HG03159 (cell line): ENCODE data around the gene ELOVL5.

Source experiments
- ATAC-seq: cut with Tn5 transposase; IDR thresholded peaks from one replicate; pipeline ENCODE4 v1.9.1; 2021; ENCODE audit warnings: mild to moderate bottlenecking, moderate library complexity; ENCODE audit not compliant: unreplicated experiment

Gene ELOVL5

GRCh38 chr6:53244958-53245357 lies 103.8 kb downstream of the ELOVL5 start:
- peak; percentile 74 for ATAC-seq

DNA sequence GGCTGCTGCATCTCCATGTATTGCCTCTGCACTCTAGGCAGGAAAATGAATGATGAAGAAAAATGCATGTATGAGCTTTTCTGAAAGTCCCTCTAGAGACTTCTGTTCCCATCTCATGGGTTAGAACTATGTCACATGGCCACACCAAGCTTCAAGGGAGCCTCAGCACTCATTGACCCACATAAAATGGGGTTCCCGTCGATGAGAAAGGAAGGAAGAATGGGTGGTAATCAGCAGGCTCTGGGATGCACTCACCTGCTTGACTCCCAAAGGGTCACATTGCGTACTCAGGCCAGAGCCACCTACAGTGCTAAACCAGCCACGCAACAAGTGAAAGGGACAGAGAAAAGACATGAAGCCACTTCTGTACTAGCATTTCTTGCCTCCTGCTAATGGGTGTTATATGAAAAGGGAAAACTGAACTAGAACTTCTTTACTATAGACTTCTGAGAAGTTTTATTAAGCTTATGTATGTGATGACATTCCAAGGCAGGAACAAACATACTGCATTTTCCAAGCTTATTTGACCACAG lies 104.3 kb downstream of the ELOVL5 start:
- no peak for ATAC-seq

- no peak for ATAC-seq
Measured at GRCh38 chr6:53241938-53242337, 106.8 kb downstream of the ELOVL5 start.

DNA sequence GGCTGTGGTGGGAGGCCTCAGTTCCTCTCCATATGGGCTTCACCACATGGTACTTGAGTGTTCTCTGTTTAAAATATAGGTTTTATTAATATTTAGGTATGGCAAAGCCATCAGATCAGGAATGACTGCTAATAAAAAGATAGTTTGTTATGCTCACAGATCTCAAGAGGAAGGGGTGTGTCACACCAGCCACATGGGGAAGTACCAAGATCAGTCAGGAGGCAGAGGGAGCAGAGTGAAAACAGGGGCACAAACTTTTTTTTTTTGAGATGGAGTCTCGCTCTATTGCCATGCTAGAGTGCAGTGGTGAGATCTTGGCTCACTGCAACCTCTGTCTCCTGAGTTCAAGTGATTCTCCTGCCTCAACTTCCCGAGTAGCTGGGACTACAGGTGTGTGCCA lies 108.0 kb downstream of the ELOVL5 start:
- no peak for ATAC-seq

- ATAC-seq, result no peak
Measured at GRCh38 chr6:53240139-53240538, 108.6 kb downstream of the ELOVL5 start.

DNA sequence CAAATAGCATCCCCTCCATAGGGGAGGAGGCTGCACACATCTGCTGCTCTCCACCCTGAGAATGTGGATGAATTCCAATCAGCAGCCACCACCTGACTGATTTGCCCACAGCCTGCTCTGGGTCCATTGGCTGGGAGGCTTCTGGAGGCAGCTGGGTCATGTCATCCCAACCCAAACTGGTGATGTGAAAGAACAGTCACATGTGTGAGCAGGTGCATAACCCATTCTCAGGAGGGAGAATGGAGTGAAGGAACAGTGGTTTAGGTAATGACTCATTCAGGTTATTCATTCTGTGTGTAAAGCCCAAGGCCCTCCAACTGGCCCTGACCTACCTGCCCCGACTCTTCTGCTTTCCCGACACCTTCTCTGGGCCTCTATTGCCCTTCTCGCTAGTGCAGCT lies 109.2 kb downstream of the ELOVL5 start:
- ATAC-seq, result peak; percentile 57

DNA sequence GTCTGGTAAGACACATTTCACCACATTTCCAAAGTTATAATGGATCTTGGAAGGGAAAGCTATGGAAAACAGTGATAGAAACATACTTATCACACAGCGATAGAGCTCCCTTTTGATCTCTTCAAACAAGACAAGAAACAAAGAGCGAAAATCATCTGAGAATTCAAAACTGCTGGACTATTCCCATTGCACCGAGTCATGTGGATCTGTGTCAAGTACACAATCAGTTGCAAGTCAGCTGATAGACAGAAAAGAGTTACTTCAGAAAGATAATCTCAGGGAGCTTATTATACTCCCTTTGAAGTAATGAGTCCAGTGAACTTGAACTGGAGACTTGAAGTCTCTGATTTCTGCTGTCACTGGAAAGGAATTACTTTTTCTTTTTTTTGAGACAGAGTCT lies 110.4 kb downstream of the ELOVL5 start:
- no peak for ATAC-seq

- ATAC-seq, result no peak
Measured at GRCh38 chr6:53236241-53236640, 112.5 kb downstream of the ELOVL5 start.

DNA sequence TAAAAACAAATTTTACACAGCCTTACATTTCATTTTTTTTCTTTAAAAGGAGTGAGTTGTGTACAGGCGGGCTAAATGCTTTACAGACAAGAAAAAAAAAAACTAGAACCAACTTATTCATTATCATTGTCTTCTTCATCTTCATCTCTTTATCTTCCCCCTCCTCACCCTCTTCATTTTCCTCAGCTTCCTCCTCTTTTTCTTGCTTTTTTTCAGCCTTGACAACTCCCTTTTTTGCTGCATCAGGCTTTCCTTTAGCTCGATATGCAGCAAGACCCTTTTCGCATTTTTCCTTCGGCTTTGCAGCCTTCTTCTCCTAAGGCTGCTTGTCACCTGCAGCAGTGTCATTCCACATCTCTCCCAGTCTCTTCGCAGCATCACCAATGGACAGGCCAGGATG lies 113.2 kb downstream of the ELOVL5 start:
- no peak for ATAC-seq

GRCh38 chr6:53233309-53233708 lies 115.4 kb downstream of the ELOVL5 start:
- no peak for ATAC-seq

DNA sequence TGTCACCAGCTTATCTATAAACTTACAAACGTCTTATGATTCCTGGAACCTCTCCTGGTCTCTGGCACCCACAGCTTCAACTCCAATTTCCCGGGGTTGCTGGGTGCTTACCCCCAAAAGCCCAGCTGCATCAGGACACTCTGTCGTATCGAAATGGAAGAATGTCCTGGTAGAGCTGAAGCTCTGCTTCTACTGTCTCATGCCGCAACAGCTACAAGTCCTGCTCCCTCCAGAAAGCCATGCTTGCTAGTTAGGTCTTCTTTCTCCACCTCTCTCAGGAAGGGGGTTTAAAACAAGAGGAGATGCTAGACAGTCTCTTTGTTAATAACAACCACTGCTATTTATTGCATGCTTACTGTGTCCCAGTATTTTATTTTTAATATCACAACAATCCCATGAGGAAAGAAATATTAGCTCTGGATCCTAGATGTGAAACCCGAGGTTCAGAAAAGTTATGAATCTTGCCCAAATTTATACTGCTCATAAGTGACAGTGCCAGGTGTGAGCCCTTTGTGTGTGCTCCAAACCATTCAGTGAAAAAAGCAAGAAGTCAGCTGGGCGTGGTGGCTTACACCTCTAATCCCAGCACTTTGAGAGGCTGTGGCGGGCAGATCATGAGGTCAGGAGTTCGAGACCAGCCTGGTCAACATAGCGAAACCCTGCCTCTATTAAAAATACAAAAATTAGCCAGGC lies 117.8 kb downstream of the ELOVL5 start:
- no peak for ATAC-seq

DNA sequence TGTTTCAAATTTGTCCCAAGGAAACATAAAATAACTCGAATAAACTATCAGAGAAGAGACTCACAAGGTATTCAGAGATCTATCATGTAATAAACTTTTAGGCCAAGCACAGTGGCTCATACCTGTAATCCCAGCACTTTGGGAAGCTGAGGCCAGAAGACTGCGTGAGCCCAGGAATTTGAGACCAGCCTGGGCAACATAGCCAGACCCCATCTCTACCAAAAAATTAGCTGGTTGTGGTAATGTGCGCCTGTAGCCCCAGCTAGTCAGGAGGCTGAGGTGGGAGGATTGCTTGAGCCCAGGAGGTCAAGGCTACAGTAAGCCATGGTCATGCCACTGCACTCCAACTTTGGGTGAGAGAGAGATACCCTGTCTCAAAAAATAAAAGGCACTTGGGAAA lies 120.9 kb downstream of the ELOVL5 start:
- ATAC-seq, result no peak

DNA sequence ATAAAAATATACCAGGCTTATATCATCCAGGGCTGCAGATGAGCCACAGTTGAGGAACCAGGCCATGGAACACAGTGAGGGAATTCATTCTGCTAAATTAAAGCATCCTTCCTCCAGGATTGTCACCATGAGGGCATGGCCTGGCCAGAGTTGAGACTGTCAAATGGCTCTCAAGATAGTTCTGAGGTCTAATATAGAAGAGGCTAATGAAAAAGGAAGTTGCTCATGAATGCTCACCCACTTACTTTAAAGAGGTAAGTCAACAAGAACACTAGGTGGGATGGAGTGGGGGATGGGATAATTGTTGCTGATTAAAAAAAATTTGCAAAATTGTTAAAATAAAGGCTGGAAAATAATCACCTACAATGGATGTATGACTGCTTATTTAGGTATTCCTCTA lies 128.1 kb downstream of the ELOVL5 start:
- ATAC-seq, result no peak
